GM12873 (cell line): ENCODE measurements around the gene SHOC2.

ENCODE experiments used
- TF ChIP-seq, protein P1 (sequence below): IDR thresholded peaks from 2 replicates; pipeline ENCODE4 v1.5.1; 2012; ENCODE audit warnings: low read depth, mild to moderate bottlenecking, moderate library complexity, low read length, control low read depth; ENCODE audit not compliant: insufficient read depth; ENCODE audit errors: missing control alignments

The SHOC2 gene

DNA sequence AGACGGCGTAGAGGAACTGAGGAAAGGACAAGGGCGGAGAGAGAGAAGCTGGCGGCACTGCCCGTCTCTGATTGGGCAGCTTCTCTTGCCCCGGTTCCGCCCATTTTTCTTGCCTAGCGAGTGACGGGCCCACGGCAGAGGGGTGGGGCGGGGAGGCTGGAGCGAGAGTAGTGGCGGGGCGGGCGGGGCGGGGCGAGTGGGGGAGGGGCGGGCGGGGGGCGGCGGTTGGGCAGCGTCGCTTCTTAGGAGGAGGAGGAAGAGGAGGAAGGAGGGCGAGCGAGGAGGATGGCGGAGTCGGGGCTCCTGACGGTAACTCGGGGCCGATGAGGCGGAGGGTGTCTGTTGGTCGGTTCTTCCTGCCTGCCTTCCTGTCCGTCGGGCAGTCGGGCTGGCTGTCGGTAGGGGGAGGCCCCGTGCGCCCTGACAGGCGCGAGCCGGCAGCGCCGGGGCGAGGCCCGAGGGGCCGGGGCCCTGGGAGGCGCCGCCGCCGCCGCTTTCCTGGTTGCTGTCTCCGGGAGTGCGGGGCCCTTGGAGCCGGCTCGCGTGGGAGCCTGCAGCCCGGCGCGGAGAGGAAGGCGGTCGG is at the start of gene SHOC2:
SHOC2 (plus strand) TSS at position 256 of the 583 bp plus-strand sequence. CDS start 44,755 bp downstream, outside the sequence.
- TF ChIP-seq, protein P1, sequence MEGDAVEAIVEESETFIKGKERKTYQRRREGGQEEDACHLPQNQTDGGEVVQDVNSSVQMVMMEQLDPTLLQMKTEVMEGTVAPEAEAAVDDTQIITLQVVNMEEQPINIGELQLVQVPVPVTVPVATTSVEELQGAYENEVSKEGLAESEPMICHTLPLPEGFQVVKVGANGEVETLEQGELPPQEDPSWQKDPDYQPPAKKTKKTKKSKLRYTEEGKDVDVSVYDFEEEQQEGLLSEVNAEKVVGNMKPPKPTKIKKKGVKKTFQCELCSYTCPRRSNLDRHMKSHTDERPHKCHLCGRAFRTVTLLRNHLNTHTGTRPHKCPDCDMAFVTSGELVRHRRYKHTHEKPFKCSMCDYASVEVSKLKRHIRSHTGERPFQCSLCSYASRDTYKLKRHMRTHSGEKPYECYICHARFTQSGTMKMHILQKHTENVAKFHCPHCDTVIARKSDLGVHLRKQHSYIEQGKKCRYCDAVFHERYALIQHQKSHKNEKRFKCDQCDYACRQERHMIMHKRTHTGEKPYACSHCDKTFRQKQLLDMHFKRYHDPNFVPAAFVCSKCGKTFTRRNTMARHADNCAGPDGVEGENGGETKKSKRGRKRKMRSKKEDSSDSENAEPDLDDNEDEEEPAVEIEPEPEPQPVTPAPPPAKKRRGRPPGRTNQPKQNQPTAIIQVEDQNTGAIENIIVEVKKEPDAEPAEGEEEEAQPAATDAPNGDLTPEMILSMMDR: peak; percentile 24

DNA sequence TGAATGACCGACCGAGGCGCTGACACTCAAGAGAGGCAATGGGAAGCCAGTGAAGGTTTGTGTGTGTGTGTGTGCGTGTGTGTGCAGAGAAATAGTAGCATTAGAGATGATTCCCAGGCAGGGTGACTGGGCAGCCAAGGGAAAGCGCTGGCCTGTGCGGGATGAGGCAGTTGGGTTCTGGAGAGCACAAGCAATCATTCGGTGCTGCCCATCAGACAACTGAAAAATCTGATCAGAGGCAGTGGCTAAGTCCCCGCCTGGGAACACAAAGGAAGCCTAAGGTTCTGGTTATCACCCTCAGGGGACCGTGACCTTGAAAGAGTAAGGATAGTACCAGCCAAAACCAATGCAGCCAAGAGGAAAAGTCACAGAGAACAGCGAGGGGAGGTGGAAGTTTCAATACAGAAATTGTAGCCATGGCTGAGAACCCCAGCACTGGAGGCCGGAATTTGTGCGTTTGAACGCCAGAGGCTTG is 48.5 kb upstream of the SHOC2 start:
- TF ChIP-seq, protein P1: no peak

DNA sequence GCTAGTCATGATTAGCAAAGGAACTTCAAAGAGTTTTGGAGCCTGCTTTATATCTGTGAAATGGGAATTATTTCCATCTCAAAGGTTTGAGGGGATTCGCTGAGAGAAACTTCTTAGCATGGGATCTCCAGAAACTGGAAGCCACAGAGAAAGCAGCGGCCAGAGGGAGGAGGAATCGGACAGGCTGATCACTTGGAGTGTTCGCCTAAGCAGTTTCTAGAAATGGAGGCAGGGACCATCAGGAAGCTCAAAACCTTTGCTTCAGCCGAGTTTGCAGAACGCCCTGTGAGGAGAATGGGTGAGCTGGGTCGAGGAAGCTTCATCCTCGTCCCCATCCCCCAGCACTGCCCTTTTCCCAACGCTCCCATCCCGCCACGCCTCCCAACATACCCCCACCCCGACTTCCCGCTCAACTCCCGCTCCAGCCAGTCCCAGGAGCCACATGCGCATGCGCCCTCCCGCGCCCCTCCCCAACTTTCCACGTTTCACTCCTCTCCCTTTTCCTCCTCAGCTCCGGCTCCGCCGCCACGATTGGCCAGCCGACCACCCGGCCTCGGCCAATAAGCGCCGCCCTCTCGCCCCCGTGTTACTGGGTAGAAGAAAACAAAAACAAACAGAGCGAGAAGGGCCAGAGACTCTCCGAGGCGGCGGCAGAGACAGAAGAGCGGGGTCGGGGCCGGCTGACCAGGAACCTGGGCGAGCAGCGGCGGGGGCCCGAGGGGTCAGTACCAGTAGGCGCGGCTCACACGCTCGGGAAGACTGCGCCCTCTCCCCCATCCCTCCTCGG is 47.9 kb upstream of the SHOC2 start, which contains the start of gene PDCD4:
PDCD4 (plus strand) TSS at position 631 of the 787 bp plus-strand sequence. CDS start 4,100 bp downstream, outside the sequence.
- TF ChIP-seq, protein P1: no peak

DNA sequence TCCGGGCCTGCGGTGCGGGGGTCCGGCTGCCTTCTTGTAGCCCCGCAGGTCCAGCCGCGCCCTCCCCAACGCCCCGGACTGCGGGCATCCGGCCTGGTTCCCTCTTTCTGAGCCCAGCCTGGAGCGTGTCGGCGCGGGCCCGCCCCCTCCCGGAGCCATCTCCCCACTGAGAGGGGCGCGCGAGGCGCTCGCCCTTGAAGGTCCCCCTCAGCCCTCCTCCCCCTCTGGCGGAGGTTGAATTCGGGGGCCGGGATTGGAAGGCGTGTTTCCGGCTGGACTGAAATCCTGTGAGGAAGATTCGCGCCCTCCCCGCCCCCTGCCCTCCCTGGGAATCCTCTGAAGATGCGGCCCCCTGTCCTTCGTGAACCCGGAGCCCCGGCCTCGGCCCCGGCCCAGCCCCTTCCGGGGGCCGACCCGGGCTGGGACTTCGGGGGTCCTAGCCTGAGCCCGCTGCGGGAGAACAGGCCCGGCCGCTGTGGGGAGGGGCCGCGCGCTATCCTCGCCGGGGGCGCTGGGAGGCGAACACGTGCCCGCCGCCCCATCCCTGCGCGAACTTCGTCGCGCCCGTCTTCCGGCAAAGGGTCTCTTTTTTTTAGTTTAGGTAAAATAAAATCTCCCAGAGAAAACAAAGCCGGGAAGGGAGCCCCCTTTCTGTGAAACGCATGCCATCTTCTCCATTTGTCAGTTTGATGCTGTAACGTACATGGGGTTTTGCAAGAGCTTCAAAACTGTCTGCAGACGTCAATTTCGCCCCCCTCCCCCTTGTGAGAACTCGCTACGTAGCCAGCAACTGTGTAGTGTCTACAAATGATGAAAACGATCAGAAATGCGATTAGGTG is 47.0 kb upstream of the SHOC2 start:
- TF ChIP-seq, protein P1: peak; percentile 2

DNA sequence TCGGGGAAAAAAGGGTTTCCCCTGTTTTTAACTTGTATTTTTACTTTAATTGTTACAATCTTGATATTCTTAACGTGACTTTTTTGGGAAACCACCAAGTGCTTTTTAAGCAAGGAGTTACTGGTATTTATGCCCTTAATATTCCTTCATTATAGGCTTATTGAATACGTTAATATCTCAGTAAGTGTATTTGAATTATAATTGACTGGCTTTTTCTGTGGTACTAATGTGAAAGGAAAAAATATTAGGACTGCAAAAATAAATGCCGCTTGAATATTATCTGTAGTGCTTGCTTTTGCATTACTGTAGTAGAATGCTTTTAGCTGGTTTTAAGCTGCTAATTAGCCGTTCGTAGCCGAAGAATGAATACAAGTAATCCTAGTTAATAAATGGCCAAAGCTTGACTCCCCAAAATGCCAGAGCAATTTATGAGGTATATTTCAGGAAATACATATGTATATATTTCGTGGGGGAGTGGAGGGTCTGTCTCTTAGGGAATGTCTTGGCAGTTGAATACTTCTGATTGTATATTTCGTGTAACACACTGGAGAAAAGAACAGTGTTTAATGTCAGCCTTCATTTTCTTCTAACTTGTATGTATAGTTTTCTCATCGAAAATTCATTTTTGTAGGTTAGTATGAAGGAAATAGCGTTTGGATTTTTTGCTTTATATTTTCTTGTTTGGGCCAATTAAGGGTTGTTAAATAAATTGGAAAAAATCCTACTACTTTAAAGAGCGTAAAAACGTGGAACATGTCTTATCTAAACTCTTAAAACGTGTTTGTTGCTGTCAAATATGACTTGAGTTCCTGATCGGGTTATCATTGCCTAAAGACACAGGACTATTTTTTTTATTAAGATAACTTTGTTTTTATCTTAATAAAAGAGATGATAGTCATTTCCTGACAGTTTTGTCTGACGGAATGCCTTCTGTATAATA is 46.1 kb upstream of the SHOC2 start:
- TF ChIP-seq, protein P1: no peak

DNA sequence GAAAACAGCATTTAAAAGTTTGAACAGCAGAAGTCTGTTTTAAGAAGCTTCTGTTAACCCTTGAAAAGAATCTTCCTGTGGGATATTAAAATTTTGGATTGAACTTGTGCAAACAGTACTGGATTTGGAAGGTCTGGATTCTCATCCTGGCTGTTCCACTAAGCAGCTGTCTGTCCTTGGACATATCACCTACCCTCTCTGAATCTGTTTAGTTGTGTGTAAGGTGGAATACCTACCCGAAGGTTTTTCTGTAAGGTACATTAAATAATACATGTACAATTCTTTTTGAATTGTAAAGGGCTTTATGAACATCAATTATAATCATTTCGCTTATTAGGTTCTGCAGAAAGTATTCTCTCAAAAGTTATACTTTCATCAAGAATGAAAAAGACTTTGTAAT is 45.5 kb upstream of the SHOC2 start:
- TF ChIP-seq, protein P1: no peak
